DOHH2 (cell line): ENCODE measurements around the gene TWIST2.

Experiments used
- H3F3A ChIP-seq: fragments of 200-600 bp; sonication (generic), shearing (Covaris generic); 2 replicates; pipeline ENCODE4 v1.6.0; 2016; ENCODE audit warnings: antibody characterized with exemption, mild to moderate bottlenecking; ENCODE audit not compliant: control insufficient read depth, insufficient read depth
- H3K27ac ChIP-seq: fragments of 200-600 bp; sonication (generic); 2 replicates; pipeline ENCODE4 v1.5.1; 2014; ENCODE audit warnings: low read depth, mild to moderate bottlenecking, low read length, moderate library complexity
- H3K27me3 ChIP-seq: fragments of 200-600 bp; sonication (generic); 2 replicates; pipeline ENCODE4 v1.6.1; 2014; ENCODE audit warnings: mild to moderate bottlenecking, low read length, mixed read lengths; ENCODE audit not compliant: control insufficient read depth
- H3K36me3 ChIP-seq: fragments of 200-600 bp; sonication (generic); 2 replicates; pipeline ENCODE4 v1.6.1; 2014; ENCODE audit warnings: mild to moderate bottlenecking, low read length, moderate library complexity, mixed read lengths; ENCODE audit not compliant: control insufficient read depth
- H3K4me1 ChIP-seq: fragments of 200-600 bp; sonication (generic); 2 replicates; pipeline ENCODE4 v1.6.1; 2014; ENCODE audit warnings: mild to moderate bottlenecking, low read length, mixed read lengths; ENCODE audit not compliant: control insufficient read depth
- H3K4me2 ChIP-seq: fragments of 200-600 bp; sonication (generic); 2 replicates; pipeline ENCODE4 v1.6.0; 2014; ENCODE audit warnings: mild to moderate bottlenecking, low read length, moderate library complexity
- H3K4me3 ChIP-seq: fragments of 200-600 bp; sonication (generic); 2 replicates; pipeline ENCODE4 v1.5.1; 2014; ENCODE audit warnings: mild to moderate bottlenecking, low read length, mixed read lengths
- H3K79me2 ChIP-seq: fragments of 200-600 bp; sonication (generic); 2 replicates; pipeline ENCODE4 v1.6.1; 2014; ENCODE audit warnings: mild to moderate bottlenecking, low read length, mixed read lengths; ENCODE audit not compliant: control insufficient read depth
- H3K9me2 ChIP-seq: fragments of 200-600 bp; sonication (generic); replicated peaks from 2 replicates; pipeline ENCODE4 v1.6.1; 2014; ENCODE audit warnings: mild to moderate bottlenecking, low read length, mixed read lengths; ENCODE audit not compliant: control insufficient read depth
- H3K9me3 ChIP-seq: fragments of 200-600 bp; sonication (generic); 2 replicates; pipeline ENCODE4 v1.6.1; 2014; ENCODE audit warnings: antibody characterized with exemption, low read length, mixed read lengths; ENCODE audit not compliant: control insufficient read depth, insufficient read depth
- H4K20me1 ChIP-seq: fragments of 200-600 bp; sonication (generic); 2 replicates; pipeline ENCODE4 v1.6.0; 2014; ENCODE audit warnings: low read depth, mild to moderate bottlenecking, antibody characterized with exemption, low read length, moderate library complexity; ENCODE audit not compliant: control insufficient read depth, insufficient read depth
- EZH2phosphoT487 ChIP-seq: fragments of 200-600 bp; sonication (generic); IDR thresholded peaks from 2 replicates; pipeline ENCODE4 v1.6.1; 2017; ENCODE audit warnings: borderline replicate concordance, mild to moderate bottlenecking, antibody characterized with exemption, low read length, moderate library complexity, mixed read lengths
- TF ChIP-seq, protein P1 (sequence below): fragments of 200-600 bp; sonication (generic); IDR thresholded peaks from one replicate; pipeline ENCODE4 v1.5.1; 2014; ENCODE audit warnings: antibody characterized with exemption, mild to moderate bottlenecking, low read depth, low read length; ENCODE audit not compliant: poor library complexity, severe bottlenecking

Gene TWIST2

DNA sequence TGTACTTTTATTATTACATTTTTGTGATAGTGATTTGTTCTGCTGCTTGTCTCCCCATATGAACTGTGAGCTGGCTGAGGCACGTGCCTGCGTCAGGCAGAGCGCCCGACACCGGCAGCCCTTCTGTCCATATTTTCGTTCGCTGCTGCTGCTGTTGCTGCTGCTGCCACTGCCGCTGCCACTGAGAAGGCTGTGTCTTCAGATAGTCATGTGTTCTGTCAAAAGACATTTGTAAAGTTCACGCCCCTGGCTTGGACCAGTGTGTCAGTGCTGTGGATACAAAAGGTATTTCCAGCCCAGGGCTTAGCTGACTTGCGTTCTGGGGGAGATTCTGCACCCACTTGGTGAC, 47.0 kb downstream of the TWIST2 start:
- Histone ChIP-seq H3K9me3 (no peaks in the 10 kb centered on the region), H3K4me2 (no peak overlapping the region), H3K4me1 (no peaks in the 10 kb centered on the region), H3K4me3 (no peak overlapping the region), H3K27ac (no peak overlapping the region), H3K27me3 (no peaks in the 10 kb centered on the region), H3K79me2 (no peaks in the 10 kb centered on the region), H4K20me1 (no peaks in the 10 kb centered on the region), H3K9me2 (no peaks in the 10 kb centered on the region), H3F3A (no peaks in the 10 kb centered on the region), H3K36me3 (no peaks in the 10 kb centered on the region)
- no peak for TF ChIP-seq EZH2phosphoT487
- TF ChIP-seq, protein P1, sequence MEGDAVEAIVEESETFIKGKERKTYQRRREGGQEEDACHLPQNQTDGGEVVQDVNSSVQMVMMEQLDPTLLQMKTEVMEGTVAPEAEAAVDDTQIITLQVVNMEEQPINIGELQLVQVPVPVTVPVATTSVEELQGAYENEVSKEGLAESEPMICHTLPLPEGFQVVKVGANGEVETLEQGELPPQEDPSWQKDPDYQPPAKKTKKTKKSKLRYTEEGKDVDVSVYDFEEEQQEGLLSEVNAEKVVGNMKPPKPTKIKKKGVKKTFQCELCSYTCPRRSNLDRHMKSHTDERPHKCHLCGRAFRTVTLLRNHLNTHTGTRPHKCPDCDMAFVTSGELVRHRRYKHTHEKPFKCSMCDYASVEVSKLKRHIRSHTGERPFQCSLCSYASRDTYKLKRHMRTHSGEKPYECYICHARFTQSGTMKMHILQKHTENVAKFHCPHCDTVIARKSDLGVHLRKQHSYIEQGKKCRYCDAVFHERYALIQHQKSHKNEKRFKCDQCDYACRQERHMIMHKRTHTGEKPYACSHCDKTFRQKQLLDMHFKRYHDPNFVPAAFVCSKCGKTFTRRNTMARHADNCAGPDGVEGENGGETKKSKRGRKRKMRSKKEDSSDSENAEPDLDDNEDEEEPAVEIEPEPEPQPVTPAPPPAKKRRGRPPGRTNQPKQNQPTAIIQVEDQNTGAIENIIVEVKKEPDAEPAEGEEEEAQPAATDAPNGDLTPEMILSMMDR, result no peak

DNA sequence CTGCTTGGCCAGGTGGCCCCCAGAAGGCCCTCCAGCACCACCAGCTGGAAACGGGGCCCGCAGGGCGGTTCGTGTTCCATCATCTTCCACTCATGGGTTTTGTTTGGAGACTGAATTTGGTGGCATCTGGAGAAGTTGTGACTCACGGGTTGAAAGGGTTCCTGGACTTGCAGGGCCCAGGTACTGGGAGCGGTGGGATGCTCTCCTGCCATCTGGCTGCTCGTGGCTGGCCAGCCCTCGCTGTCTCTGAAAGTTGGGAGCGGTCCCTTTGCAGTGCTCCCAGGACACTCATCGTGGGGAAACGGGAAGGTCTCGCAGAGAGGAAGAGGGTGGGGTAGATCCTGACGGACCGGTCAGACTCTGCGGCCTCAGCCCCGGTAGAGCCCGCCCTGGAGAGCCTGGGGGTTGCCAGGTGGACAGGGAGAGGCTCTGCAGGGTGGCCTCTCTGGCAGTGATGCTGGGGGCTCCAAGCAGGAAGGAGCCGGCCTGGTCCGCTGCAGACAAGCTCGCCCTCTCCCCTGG, 47.5 kb downstream of the TWIST2 start:
- no peak for TF ChIP-seq EZH2phosphoT487
- TF ChIP-seq, protein P1, result no peak
- H3K4me3 ChIP-seq, result no peak overlapping the region
- H3K36me3 ChIP-seq, result no peaks in the 10 kb centered on the region
- H3K4me2 ChIP-seq, result no peak overlapping the region
- H3K9me2 ChIP-seq, result no peaks in the 10 kb centered on the region
- no peaks in the 10 kb centered on the region for H3F3A ChIP-seq
- no peaks in the 10 kb centered on the region for H3K79me2 ChIP-seq
- no peaks in the 10 kb centered on the region for H3K27me3 ChIP-seq
- no peaks in the 10 kb centered on the region for H3K9me3 ChIP-seq
- no peaks in the 10 kb centered on the region for H4K20me1 ChIP-seq
- no peaks in the 10 kb centered on the region for H3K4me1 ChIP-seq
- no peak overlapping the region for H3K27ac ChIP-seq

DNA sequence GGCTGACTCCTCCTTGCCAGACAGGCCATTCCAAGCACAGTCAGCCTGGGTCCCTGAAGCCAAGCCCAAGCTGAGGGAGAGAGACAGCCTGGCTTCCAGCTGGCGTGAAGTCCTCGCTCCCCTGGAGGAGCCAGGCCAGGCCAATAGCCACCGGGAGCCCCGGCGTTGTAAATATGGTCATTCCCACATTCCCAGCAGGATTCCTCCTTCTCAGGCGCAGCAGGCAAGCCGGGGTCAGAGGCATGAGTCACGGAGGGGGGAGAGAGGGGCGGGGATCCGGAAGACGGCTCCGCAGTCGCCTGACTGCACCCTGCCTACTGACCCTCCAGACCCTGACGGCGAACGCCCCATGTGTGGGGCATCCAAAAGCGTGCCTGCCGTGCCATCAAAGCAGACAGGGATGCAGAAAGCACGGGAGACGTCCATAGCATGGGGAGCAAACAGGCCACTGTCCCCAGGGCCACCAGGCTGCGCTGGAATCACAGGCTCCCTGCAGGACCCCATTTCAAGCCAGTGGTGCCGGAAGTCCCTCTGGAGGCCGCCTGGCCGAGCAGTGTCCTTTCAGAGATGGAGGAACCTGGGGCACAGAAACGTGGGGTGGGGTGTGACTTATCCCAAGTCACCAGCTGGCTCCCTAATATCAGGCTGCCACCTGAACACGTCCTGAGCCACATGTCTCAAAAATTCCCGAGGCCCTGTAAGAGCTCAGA, 48.2 kb downstream of the TWIST2 start:
- Histone ChIP-seq H3K9me2 (no peaks in the 10 kb centered on the region), H3K36me3 (no peaks in the 10 kb centered on the region), H3K27ac (no peak overlapping the region), H3K4me2 (no peak overlapping the region), H3K4me1 (no peaks in the 10 kb centered on the region), H3F3A (no peaks in the 10 kb centered on the region), H3K9me3 (no peaks in the 10 kb centered on the region), H4K20me1 (no peaks in the 10 kb centered on the region), H3K27me3 (no peaks in the 10 kb centered on the region), H3K79me2 (no peaks in the 10 kb centered on the region), H3K4me3 (no peak overlapping the region)
- TF ChIP-seq, protein P1, result no peak
- no peak for TF ChIP-seq EZH2phosphoT487
